Measurements from ENCODE around the gene WLS.

Gene WLS

GRCh38 chr1:68115308-68115707 lies 117.0 kb downstream of the WLS start:
- Histone ChIP-seq H3K4me2 (ENCODE audit: low read depth, low read length, poor library complexity, severe bottlenecking) (no peak overlapping the region), H4K20me1 (ENCODE audit: low read depth, low read length) (no peaks in the 10 kb centered on the region), H3K4me3 (ENCODE audit: insufficient read depth, low read length, poor library complexity, severe bottlenecking) (no peak overlapping the region), H3K9me2 (replicated peaks; ENCODE audit: insufficient read depth, low read length) (no peaks in the 10 kb centered on the region), H3K36me3 (ENCODE audit: low read length) (no peaks in the 10 kb centered on the region), H3F3A (ENCODE audit: insufficient read depth) (no peaks in the 10 kb centered on the region), H3K27ac (ENCODE audit: low read depth, low read length) (no peak overlapping the region), H3K9ac (ENCODE audit: low read length) (no peak overlapping the region), H3K27me3 (ENCODE audit: low read length) (no peaks in the 10 kb centered on the region), H3K9me3 (ENCODE audit: insufficient read depth, low read length) (no peaks in the 10 kb centered on the region), H3K79me2 (ENCODE audit: insufficient read depth, low read length) (no peaks in the 10 kb centered on the region), H2AFZ (ENCODE audit: low read depth, low read length, severe bottlenecking) (no peak overlapping the region)
- no peak for TF ChIP-seq CTCF (IDR thresholded peaks at IDR 0.05; ENCODE audit: insufficient read depth, low read length, poor library complexity, severe bottlenecking)
- no peak for TF ChIP-seq EZH2phosphoT487 (conservative IDR thresholded peaks at IDR 0.05; ENCODE audit: low read length)

- Histone ChIP-seq H3K4me2 (ENCODE audit: low read depth, low read length, poor library complexity, severe bottlenecking) (no peak overlapping the region), H3K27me3 (ENCODE audit: low read length) (no peaks in the 10 kb centered on the region), H2AFZ (ENCODE audit: low read depth, low read length, severe bottlenecking) (no peak overlapping the region), H3F3A (ENCODE audit: insufficient read depth) (no peaks in the 10 kb centered on the region), H3K9ac (ENCODE audit: low read length) (no peak overlapping the region), H3K36me3 (ENCODE audit: low read length) (no peaks in the 10 kb centered on the region), H3K9me2 (replicated peaks; ENCODE audit: insufficient read depth, low read length) (no peaks in the 10 kb centered on the region), H3K4me3 (ENCODE audit: insufficient read depth, low read length, poor library complexity, severe bottlenecking) (no peak overlapping the region), H3K27ac (ENCODE audit: low read depth, low read length) (no peak overlapping the region), H3K79me2 (ENCODE audit: insufficient read depth, low read length) (no peaks in the 10 kb centered on the region), H4K20me1 (ENCODE audit: low read depth, low read length) (no peaks in the 10 kb centered on the region), H3K9me3 (ENCODE audit: insufficient read depth, low read length) (no peaks in the 10 kb centered on the region)
- no peak for TF ChIP-seq EZH2phosphoT487 (conservative IDR thresholded peaks at IDR 0.05; ENCODE audit: low read length)
- TF ChIP-seq CTCF (IDR thresholded peaks at IDR 0.05; ENCODE audit: insufficient read depth, low read length, poor library complexity, severe bottlenecking), result no peak
These were observed 118.4 kb downstream of the WLS start for GRCh38 chr1:68113966-68114365.

GRCh38 chr1:68112835-68113243 lies 119.5 kb downstream of the WLS start:
- Histone ChIP-seq H3K4me3 (ENCODE audit: insufficient read depth, low read length, poor library complexity, severe bottlenecking) (no peak overlapping the region), H3K27ac (ENCODE audit: low read depth, low read length) (no peak overlapping the region), H3K4me2 (ENCODE audit: low read depth, low read length, poor library complexity, severe bottlenecking) (no peak overlapping the region), H3K9me3 (ENCODE audit: insufficient read depth, low read length) (no peaks in the 10 kb centered on the region), H3K27me3 (ENCODE audit: low read length) (no peaks in the 10 kb centered on the region), H3F3A (ENCODE audit: insufficient read depth) (no peaks in the 10 kb centered on the region), H3K79me2 (ENCODE audit: insufficient read depth, low read length) (no peaks in the 10 kb centered on the region), H4K20me1 (ENCODE audit: low read depth, low read length) (no peaks in the 10 kb centered on the region), H3K36me3 (ENCODE audit: low read length) (no peaks in the 10 kb centered on the region), H3K9me2 (replicated peaks; ENCODE audit: insufficient read depth, low read length) (no peaks in the 10 kb centered on the region), H2AFZ (ENCODE audit: low read depth, low read length, severe bottlenecking) (no peak overlapping the region), H3K9ac (ENCODE audit: low read length) (no peak overlapping the region)
- TF ChIP-seq CTCF (IDR thresholded peaks at IDR 0.05; ENCODE audit: insufficient read depth, low read length, poor library complexity, severe bottlenecking) (no peak), EZH2phosphoT487 (conservative IDR thresholded peaks at IDR 0.05; ENCODE audit: low read length) (no peak)

Measured in SU-DHL-6 (cell line).